HCT116 (cell line): ENCODE results near the gene VSX2. TPM values are rescaled to one million over a fixed set of nuclear protein-coding genes. Genes with fewer than 3 reads are reported as not detected.

Experiments
- ATAC-seq: fragments of 200-7000 bp; cut with Tn5 transposase; 2 replicates; pipeline ENCODE4 v1.9.1; 2020; ENCODE audit warnings: mild to moderate bottlenecking, moderate library complexity
- BruUV-seq: library from RNA; stranded (reverse); fragments of 400-500 nt; replicated peaks from 2 replicates; lab custom pipeline; 2021; lab: Mats Ljungman, UMichigan
- CTCF ChIA-PET: fragments of 300-600 bp; sonication (Branson Sonifier 250); formaldehyde crosslinking; loops from one replicate; lab custom pipeline; 2021; ENCODE audit warnings: antibody characterized with exemption; lab: Charles Lee
- POLR2A ChIA-PET: fragments of 300-600, 350-600 bp; sonication (Branson Sonifier 250); formaldehyde crosslinking; loops from one replicate; lab custom pipeline; 2021; ENCODE audit warnings: antibody characterized with exemption; lab: Charles Lee
- RAD21 ChIA-PET, 2 experiments: fragments of 300-600 bp; sonication (Branson Sonifier 250); formaldehyde crosslinking; loops; one replicate each; lab custom pipeline; 2023; ENCODE audit warnings: low total read pairs in 2 of 2; ENCODE audit not compliant: uncharacterized antibody in 2 of 2, unreplicated experiment in 2 of 2, low non-redundant PET in 1 of 2; lab: Charles Lee
- DNase-seq: peaks from one replicate; pipeline ENCODE4 v3.0.0-alpha.2; 2010; ENCODE audit warnings: low read depth, low spot score
- H2AFZ ChIP-seq: fragments of 200-600 bp; shearing (Covaris generic), sonication (generic); 2 replicates; pipeline ENCODE4 v1.6.1; 2017; ENCODE audit warnings: low read depth, mixed run types, mixed read lengths, antibody characterized with exemption, low read length; ENCODE audit not compliant: poor library complexity, severe bottlenecking
- H3K27ac ChIP-seq: 2 replicates; pipeline ENCODE4 v1.5.1; 2012; ENCODE audit warnings: low read depth, low read length
- H3K27me3 ChIP-seq: fragments of 200-600 bp; sonication (generic); 2 replicates; pipeline ENCODE4 v1.6.1; 2016; ENCODE audit warnings: mixed run types, low read length, mixed read lengths; ENCODE audit not compliant: insufficient read depth
- H3K36me3 ChIP-seq, 2 experiments: fragments of 200-500 bp in 1 of 2; fragments of 200-600 bp in 1 of 2; sonication (Bioruptor generic) in 1 of 2; sonication (generic) in 1 of 2; 2 replicates each; pipeline versions ENCODE4 v1.5.1 to v1.6.1; 2014 to 2016; ENCODE audit warnings: low read length in 2 of 2, inconsistent platforms in 1 of 2, mixed read lengths in 1 of 2, mixed run types in 1 of 2; ENCODE audit not compliant: insufficient read depth in 2 of 2, control insufficient read depth in 1 of 2
- H3K4me1 ChIP-seq, 2 experiments: fragments of 200-600 bp in 1 of 2; sonication (generic) in 1 of 2; 2 replicates each; pipeline versions ENCODE4 v1.5.1 to v1.6.1; 2012 to 2017; ENCODE audit warnings: low read length in 2 of 2, inconsistent platforms in 1 of 2, mild to moderate bottlenecking in 1 of 2, mixed read lengths in 1 of 2, mixed run types in 1 of 2, moderate library complexity in 1 of 2; ENCODE audit not compliant: insufficient read depth in 2 of 2, control insufficient read depth in 1 of 2
- H3K4me2 ChIP-seq: fragments of 200-600 bp; sonication (generic); 2 replicates; pipeline ENCODE4 v1.6.1; 2017; ENCODE audit warnings: mixed run types, low read length, mixed read lengths
- H3K4me3 ChIP-seq, 2 experiments: fragments of 200-600 bp in 1 of 2; sonication (generic) in 1 of 2; replicated peaks in 1 of 2; 2 replicates each; pipeline ENCODE4 v1.5.1; 2011 to 2016; ENCODE audit warnings: low read length in 2 of 2, control low read depth in 1 of 2, low read depth in 1 of 2, mild to moderate bottlenecking in 1 of 2, mixed read lengths in 1 of 2, mixed run types in 1 of 2
- H3K79me2 ChIP-seq: fragments of 200-600 bp; sonication (generic); 2 replicates; pipeline ENCODE4 v1.6.1; 2017; ENCODE audit warnings: mild to moderate bottlenecking, mixed run types, low read length, moderate library complexity, mixed read lengths; ENCODE audit not compliant: insufficient read depth
- H3K9ac ChIP-seq: fragments of 200-600 bp; sonication (generic); 2 replicates; pipeline ENCODE4 v1.6.1; 2016; ENCODE audit warnings: low read length, mixed read lengths
- H3K9me2 ChIP-seq: fragments of 200-600 bp; sonication (generic), shearing (Covaris generic); 2 replicates; pipeline ENCODE4 v1.6.1; 2017; ENCODE audit warnings: mixed run types, mild to moderate bottlenecking, moderate library complexity; ENCODE audit not compliant: insufficient read depth
- H3K9me3 ChIP-seq, 2 experiments: fragments of 200-500 bp in 1 of 2; fragments of 200-600 bp in 1 of 2; sonication (Bioruptor generic) in 1 of 2; sonication (generic) in 1 of 2; 2 replicates each; pipeline ENCODE4 v1.6.1; 2014 to 2017; ENCODE audit warnings: low read length in 2 of 2, mixed read lengths in 2 of 2, inconsistent platforms in 1 of 2, low read depth in 1 of 2, mild to moderate bottlenecking in 1 of 2, mixed run types in 1 of 2, moderate library complexity in 1 of 2; ENCODE audit not compliant: control insufficient read depth in 1 of 2, insufficient read depth in 1 of 2
- H4K20me1 ChIP-seq: fragments of 200-600 bp; sonication (generic), shearing (Covaris generic); 2 replicates; pipeline ENCODE4 v1.6.1; 2017; ENCODE audit warnings: mixed run types, mild to moderate bottlenecking, moderate library complexity; ENCODE audit not compliant: insufficient read depth
- CBX3 ChIP-seq: IDR thresholded peaks from 2 replicates; pipeline ENCODE4 v1.6.1; 2012; ENCODE audit warnings: low read depth
- CEBPB ChIP-seq: IDR thresholded peaks from 2 replicates; pipeline ENCODE4 v1.6.1; 2012; ENCODE audit warnings: low read depth
- ELF1 ChIP-seq: IDR thresholded peaks from 2 replicates; pipeline ENCODE4 v1.6.1; 2012; ENCODE audit warnings: low read depth, borderline replicate concordance
- EZH2phosphoT487 ChIP-seq: fragments of 200-600 bp; IDR thresholded peaks from 2 replicates; pipeline ENCODE4 v1.6.1; 2018; ENCODE audit warnings: antibody characterized with exemption, borderline replicate concordance
- JUND ChIP-seq: IDR thresholded peaks from 2 replicates; pipeline ENCODE4 v1.6.1; 2012
- POLR2A ChIP-seq: IDR thresholded peaks from 2 replicates; pipeline ENCODE4 v1.7.0; 2011; ENCODE audit warnings: borderline replicate concordance; ENCODE audit not compliant: insufficient read depth, insufficient read length; ENCODE audit errors: extremely low read depth
- POLR2AphosphoS5 ChIP-seq: IDR thresholded peaks from 2 replicates; pipeline ENCODE4 v1.6.1; 2011; ENCODE audit warnings: mild to moderate bottlenecking, low read depth, low read length, moderate library complexity
- RAD21 ChIP-seq: IDR thresholded peaks from 2 replicates; pipeline ENCODE4 v1.6.1; 2012; ENCODE audit warnings: low read depth, mild to moderate bottlenecking
- SP1 ChIP-seq: IDR thresholded peaks from 2 replicates; pipeline ENCODE4 v1.6.1; 2012; ENCODE audit warnings: low read depth
- SRF ChIP-seq: IDR thresholded peaks from 2 replicates; pipeline ENCODE4 v1.6.1; 2012; ENCODE audit warnings: low read depth
- TCF7L2 ChIP-seq: IDR thresholded peaks from 2 replicates; pipeline ENCODE4 v1.7.0; 2011; ENCODE audit warnings: borderline replicate concordance, inconsistent platforms; ENCODE audit not compliant: insufficient read depth, insufficient read length; ENCODE audit errors: extremely low read depth
- YY1 ChIP-seq: IDR thresholded peaks from 2 replicates; pipeline ENCODE4 v1.6.1; 2011; ENCODE audit warnings: low read length, low read depth, moderate library complexity, mild to moderate bottlenecking; ENCODE audit not compliant: insufficient replicate concordance; ENCODE audit errors: extremely low read depth
- ZFX ChIP-seq: fragments of 450-650 bp; IDR thresholded peaks from 2 replicates; pipeline ENCODE4 v1.6.1; 2017
- intact Hi-C: fragments of 100-400 bp; cut with micrococcal nuclease; formaldehyde crosslinking; loops from 2 replicates; pipeline ENCODE4 v1.10.0; 2022
- total RNA-seq: library from RNA; stranded (reverse); gene quantifications from one replicate; pipeline ENCODE4 v1.2.1, GENCODE V29; 2021; ENCODE audit not compliant: unreplicated experiment
- TF ChIP-seq, protein P1 (sequence below): IDR thresholded peaks from 2 replicates; pipeline ENCODE4 v1.6.1; 2012; ENCODE audit warnings: low read depth
- TF ChIP-seq, protein P2 (sequence below): IDR thresholded peaks from 2 replicates; pipeline ENCODE4 v1.6.1; 2012
- TF ChIP-seq, protein P3 (sequence below), 3 experiments: fragments of 200-600 bp in 1 of 3; sonication (generic) in 1 of 3; IDR thresholded peaks in 2 of 3; conservative IDR thresholded peaks in 1 of 3; 2 replicates each; pipeline ENCODE4 v1.5.1; 2012 to 2017; ENCODE audit warnings: low read depth in 2 of 3, low read length in 2 of 3, antibody characterized with exemption in 1 of 3, borderline replicate concordance in 1 of 3, control low read depth in 1 of 3, mild to moderate bottlenecking in 1 of 3, mixed read lengths in 1 of 3, mixed run types in 1 of 3, moderate library complexity in 1 of 3; ENCODE audit not compliant: insufficient read depth in 1 of 3

Gene VSX2
- total RNA-seq, 1 experiment from 2014 or later = not detected

DNA sequence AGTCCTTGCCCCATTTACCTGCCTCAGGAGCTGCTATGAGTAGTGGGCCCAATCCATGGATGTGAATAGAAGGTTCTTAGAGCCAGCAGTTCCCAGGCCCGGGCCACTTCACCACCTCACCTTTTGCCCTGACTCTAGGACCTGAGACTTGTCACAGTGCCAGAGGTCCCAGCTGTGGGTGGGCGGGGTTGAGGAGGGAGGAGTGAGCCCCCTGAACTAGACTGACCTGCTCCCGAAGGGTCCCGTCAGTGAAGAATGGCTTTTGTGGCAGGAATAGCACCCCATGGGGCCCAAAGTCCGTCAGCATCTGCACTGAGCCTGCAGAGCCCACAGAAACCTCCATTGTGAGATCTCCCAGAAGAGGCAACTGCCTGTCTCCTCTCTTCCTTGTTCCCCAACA lies 50.6 kb downstream of the VSX2 start:
- H3K9me2 ChIP-seq = no peaks in the 10 kb centered on the region
- H3K4me1 ChIP-seq = peaks cover 0 to 17% of the 10 kb centered on the region in 2 experiments; a peak in 2 of 4 replicates
- DNase-seq = no peak
- intact Hi-C loops = no loop called here
- no peaks in the 10 kb centered on the region for H3K9me3 ChIP-seq
- POLR2A ChIA-PET = no interaction called here
- CTCF ChIA-PET = no interaction called here
- H3K27me3 ChIP-seq = no peaks in the 10 kb centered on the region
- no peaks in the 10 kb centered on the region for H3K79me2 ChIP-seq
- H3K4me2 ChIP-seq = no peak overlapping the region
- no peak overlapping the region for H3K9ac ChIP-seq
- H3K4me3 ChIP-seq = no peak overlapping the region
- H3K27ac ChIP-seq = no peak overlapping the region
- no TSS peak for BruUV-seq
- RAD21 ChIA-PET = no interaction called here
- peaks cover 6 to 35% of the 10 kb centered on the region in 2 experiments; a peak in 3 of 4 replicates for H3K36me3 ChIP-seq
- no peak overlapping the region for H2AFZ ChIP-seq
- no peaks in the 10 kb centered on the region for H4K20me1 ChIP-seq
- ATAC-seq = no peak
- TF ChIP-seq YY1 = no peak
- no peak for TF ChIP-seq TCF7L2
- no peak for TF ChIP-seq ELF1
- TF ChIP-seq CEBPB = no peak
- no peak for TF ChIP-seq SRF
- no peak for TF ChIP-seq EZH2phosphoT487
- TF ChIP-seq POLR2A = no peak
- TF ChIP-seq, protein P1, sequence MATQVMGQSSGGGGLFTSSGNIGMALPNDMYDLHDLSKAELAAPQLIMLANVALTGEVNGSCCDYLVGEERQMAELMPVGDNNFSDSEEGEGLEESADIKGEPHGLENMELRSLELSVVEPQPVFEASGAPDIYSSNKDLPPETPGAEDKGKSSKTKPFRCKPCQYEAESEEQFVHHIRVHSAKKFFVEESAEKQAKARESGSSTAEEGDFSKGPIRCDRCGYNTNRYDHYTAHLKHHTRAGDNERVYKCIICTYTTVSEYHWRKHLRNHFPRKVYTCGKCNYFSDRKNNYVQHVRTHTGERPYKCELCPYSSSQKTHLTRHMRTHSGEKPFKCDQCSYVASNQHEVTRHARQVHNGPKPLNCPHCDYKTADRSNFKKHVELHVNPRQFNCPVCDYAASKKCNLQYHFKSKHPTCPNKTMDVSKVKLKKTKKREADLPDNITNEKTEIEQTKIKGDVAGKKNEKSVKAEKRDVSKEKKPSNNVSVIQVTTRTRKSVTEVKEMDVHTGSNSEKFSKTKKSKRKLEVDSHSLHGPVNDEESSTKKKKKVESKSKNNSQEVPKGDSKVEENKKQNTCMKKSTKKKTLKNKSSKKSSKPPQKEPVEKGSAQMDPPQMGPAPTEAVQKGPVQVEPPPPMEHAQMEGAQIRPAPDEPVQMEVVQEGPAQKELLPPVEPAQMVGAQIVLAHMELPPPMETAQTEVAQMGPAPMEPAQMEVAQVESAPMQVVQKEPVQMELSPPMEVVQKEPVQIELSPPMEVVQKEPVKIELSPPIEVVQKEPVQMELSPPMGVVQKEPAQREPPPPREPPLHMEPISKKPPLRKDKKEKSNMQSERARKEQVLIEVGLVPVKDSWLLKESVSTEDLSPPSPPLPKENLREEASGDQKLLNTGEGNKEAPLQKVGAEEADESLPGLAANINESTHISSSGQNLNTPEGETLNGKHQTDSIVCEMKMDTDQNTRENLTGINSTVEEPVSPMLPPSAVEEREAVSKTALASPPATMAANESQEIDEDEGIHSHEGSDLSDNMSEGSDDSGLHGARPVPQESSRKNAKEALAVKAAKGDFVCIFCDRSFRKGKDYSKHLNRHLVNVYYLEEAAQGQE = no peak
- no peak for TF ChIP-seq RAD21
- TF ChIP-seq JUND = no peak
- no peak for TF ChIP-seq POLR2AphosphoS5
- TF ChIP-seq CBX3 = no peak
- TF ChIP-seq, protein P2, sequence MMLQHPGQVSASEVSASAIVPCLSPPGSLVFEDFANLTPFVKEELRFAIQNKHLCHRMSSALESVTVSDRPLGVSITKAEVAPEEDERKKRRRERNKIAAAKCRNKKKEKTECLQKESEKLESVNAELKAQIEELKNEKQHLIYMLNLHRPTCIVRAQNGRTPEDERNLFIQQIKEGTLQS = no peak
- TF ChIP-seq, protein P3, sequence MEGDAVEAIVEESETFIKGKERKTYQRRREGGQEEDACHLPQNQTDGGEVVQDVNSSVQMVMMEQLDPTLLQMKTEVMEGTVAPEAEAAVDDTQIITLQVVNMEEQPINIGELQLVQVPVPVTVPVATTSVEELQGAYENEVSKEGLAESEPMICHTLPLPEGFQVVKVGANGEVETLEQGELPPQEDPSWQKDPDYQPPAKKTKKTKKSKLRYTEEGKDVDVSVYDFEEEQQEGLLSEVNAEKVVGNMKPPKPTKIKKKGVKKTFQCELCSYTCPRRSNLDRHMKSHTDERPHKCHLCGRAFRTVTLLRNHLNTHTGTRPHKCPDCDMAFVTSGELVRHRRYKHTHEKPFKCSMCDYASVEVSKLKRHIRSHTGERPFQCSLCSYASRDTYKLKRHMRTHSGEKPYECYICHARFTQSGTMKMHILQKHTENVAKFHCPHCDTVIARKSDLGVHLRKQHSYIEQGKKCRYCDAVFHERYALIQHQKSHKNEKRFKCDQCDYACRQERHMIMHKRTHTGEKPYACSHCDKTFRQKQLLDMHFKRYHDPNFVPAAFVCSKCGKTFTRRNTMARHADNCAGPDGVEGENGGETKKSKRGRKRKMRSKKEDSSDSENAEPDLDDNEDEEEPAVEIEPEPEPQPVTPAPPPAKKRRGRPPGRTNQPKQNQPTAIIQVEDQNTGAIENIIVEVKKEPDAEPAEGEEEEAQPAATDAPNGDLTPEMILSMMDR (IDR thresholded peaks at IDR 0.05 in 2 of 3, conservative IDR thresholded peaks at IDR 0.05 in 1 of 3; ENCODE audit: borderline replicate concordance in 1 of 3, insufficient read depth in 1 of 3, low read depth in 2 of 3, low read length in 2 of 3) = no peak
- TF ChIP-seq SP1 = no peak
- TF ChIP-seq ZFX = no peak
